NCI-H146 treated with DMSO at 0.1 percent for 48 hours (cell line): ENCODE data around the gene HMBS.
"Not testable (repeated sequence)": the region's sequence is repeated elsewhere in the genome, so short reads cannot be mapped to it uniquely, and the experiment has no call there.

Experiments used
- DNase-seq: peaks from one replicate; lab custom pipeline; 2025; ENCODE audit not compliant: unreplicated experiment; lab: John Stamatoyannopoulos, UW

HMBS gene

DNA sequence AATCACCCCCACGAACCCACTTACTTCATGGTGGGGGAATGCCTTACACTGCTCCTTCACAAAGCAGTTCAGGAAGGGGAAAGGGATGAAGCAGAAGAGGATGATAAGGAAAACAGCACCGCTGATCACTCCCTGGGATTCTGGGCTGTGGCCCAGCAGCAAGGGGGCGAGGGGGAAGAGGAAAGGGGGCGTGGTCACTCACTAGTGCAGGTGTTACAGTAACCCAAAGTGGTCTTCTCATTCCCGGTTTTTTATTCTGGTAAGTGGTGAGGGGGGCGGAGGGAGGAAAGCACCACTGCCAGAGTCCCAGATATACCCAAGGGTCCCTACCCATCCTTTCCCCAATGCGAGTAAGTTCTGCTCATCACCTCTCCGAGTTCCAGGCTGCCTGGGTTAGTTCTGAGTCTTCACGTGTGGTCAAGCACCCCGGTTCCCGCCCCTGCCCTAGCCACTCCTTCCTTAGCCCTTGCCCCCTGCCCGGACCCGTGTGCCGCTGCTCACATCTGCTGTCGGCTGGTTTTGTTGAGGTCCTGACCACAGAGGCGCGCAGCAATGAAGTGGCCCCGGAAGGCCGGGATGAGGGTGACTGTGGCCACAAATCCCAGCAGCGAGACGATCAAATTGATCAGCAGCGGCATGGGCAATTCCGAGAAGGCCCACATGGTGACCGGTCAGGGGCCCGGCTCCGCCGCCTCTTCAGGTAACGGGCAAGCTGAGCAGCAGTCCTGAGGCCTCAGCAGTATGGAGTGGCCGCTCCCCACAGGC, 16.5 kb downstream of the HMBS start:
- peak; percentile 65 for DNase-seq

DNA sequence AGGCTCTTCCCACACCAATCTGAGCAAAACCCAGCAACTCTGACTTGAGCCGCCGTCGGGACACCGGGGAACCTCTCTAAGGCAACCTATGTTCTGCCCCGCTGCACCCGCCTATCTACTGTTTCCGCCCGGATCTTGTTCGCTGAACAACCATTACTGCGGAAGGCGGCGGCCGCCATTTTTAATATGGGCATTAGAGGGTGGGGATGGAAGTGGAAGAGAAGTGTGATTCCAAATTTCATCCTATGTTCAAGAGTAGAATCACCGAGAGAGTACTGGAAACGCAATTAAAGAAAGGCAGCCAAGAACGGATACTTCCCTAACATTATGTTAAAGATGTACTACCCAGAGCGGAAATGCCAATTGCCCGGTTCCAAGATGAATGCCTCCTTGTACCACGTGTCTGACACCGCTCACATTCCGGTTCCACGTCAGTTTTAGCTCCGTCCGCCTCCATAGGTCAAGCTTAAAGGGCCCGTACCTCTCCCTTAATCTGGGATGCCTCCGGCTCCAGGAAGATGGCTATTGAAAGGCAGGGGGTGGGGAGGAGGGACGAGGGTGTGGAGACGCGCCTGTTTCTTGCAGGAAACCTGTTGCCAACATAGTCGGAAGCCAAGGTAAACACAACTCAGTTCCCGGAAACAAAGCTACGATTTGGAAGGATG, 17.2 kb downstream of the HMBS start, which contains the start of gene DPAGT1:
TSS of gene DPAGT1 (minus strand) at position 95 of the 665 bp plus-strand sequence. CDS start 198 bp downstream, outside the sequence.
- peak; percentile 98 for DNase-seq

DNA sequence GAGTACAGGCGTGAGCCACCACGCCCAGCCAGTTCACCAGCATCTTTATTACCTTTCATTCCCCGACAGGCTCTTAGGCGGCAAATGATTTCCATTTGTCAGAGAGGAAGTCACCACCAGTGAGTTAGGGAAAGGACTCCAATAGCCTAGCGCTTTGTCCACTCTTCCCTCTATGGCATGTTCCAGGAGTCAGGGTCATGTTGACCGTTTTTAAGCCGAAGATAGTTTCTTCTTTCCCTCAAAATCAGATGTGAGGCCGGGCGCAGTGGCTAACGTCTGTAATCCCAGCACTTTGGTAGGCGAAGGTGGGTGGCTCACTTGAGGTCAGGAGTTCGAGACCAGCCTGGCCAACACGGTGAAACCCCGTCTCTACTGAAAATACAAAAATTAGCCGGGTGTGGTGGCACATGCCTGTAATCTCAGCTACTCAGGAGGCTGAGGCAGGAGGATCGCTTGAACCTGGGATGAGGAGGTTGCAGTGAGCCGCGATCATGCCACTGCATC, 18.5 kb downstream of the HMBS start:
- DNase-seq, result not testable (repeated sequence)

DNA sequence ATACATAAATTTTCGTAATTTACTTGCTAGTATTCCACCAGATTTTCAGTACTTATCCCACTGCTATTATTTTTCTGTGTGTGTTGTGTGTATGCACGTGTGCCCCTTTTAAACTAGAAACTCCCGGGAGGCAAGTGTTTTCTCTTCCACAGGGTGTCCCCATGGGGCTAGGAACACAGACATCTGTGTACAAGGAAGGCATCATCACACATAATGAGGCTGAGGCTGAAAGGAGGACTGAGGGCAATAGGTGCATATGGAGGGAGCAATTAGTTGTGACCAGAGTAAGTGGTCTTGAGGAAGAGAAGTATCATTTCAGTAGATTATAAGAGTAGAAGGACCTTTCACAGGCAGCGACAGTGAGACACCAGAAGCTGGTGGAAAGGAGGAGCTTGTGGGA, 19.1 kb downstream of the HMBS start:
- no peak for DNase-seq

DNA sequence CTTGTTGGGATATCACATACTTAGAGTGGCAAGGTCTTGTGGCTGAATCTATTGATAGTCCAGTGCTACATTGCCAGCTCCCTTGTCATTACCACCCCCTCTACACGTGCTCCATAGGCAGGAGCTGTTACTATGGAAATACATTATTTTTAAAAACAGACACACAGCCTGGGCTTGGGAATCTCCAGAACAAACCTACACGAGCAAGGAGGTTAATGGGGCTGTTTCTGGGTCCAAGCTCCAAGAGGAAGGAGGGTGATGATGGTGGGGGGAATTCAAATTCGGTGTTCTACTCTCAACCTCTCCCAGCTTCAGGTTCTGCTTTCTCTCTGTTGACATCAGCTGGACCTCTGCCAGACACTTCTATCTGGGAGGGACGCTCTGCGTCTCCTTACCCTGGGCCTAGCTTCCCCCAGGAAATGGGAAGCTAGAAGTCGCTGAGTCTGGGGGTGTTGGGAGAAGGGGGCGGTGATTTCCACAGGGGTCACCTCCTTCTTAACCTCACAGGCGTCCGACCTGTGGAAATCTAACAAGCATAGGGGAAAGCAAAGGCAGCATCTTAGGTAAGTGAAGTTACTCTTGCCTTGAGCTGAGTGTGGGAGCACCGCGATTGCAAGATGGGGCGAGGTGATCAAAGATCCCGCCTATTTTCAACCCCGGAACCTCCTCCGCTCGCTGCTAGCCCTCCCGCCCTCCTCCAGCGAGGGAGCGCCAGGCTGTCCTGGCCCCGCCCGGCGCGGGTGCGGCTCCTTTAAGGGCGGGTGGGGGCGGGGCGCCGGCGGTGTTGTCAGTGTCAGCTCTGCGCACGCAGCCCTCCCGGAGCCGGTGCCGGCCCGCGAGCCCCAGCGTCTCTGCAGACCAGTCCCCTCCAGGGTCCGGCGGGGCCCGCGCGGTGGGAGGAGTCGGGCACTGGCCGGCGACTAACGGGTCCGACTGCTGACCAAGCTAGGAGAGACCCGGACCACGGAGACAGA, 22.2 kb downstream of the HMBS start, which contains the start of gene C2CD2L:
TSS of gene C2CD2L (plus strand) at position 781 of the 974 bp plus-strand sequence. CDS start 398 bp downstream, outside the sequence.
- peak; percentile 79 for DNase-seq

DNA sequence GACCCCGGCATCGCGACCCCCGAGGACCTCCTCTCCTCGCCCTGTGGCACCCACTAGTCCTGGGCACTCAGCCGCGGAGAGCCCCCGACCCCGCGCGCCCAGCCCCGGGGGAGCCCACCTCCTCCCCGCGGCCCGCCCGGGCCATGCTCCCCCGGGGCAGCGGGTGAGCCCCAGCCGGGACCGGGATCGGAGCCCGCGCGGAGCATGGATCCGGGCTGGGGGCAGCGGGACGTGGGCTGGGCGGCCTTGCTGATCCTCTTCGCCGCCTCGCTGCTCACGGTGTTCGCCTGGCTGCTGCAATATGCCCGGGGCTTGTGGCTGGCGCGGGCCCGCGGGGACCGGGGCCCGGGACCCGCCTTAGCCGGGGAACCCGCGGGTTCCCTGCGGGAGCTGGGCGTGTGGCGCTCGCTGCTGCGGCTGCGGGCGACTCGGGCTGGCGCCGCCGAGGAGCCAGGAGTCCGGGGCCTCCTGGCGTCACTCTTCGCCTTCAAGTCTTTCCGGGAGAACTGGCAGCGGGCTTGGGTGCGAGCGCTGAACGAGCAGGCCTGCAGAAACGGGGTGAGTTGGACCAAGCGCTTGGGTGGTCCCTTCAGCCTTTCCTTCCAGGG, 23.0 kb downstream of the HMBS start:
- DNase-seq, result no peak

DNA sequence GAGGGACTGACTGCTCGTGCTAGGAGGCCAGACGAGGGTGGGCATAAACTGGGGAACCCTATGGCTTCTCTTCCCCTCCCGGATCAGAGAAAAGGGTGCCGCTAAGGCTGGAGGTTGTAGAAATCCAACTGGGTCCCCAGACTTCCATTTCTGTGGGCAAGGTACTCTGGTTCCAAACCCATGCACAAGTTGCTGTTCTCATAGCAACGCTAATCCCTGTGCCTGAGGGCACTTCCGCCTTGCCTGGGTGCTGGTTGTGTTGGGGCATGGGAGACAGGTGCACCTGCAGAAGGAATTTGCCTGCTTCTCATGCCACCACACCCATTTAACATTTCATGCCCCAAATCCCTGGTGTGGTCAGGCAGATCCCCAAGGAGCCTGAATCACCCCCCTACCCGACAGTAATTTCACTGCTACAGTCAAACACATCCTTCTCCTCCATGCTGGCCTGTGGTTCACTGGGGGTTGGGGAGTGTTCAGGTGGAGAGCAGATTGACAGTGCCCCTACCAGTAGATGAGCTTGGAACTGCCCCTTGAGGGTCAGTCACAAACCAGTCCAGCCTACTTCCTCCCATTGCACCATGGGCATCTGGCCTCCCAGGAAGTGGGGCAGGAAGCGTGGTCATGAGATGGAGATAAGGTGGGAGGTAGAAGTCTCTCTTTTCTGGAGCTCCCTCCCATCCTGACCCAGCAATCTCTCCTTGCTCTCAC, 23.6 kb downstream of the HMBS start:
- DNase-seq, result peak; percentile 76

DNA sequence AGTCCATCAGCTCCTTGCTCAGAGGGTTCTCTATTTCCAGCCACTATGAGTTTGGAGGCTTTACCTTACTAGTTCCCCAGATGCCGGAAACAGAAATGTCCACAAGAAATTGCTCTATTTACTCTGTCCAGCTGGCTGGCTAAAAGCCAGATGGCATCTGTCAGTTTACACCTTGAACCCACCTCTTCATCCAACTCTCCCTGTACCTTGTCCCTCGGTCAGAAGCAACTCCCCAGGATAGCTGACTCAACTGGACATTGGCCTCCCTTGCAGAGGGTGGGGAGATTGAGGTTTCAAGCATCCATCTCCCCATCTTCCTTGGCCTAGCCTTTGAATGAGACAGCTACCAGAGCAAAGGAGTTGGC, 24.2 kb downstream of the HMBS start:
- DNase-seq, result peak; percentile 22

DNA sequence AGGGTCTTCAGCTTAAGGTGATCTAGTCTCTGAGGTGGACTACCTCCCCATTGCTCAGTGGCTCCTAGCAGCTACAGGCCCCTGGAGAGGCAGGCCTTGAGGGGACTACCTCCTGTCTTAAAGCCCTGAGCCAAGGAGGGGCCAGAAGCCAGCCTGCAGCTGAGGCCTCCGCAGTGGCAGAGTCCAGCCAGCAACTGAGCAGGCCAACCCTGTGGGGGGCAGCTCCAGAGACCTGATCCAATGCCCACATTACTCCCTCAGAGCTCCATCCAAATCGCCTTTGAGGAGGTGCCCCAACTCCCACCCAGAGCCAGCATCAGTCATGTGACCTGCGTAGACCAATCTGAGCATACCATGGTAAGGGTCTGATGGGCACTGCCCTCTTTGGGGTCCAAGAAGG, 25.2 kb downstream of the HMBS start:
- no peak for DNase-seq

DNA sequence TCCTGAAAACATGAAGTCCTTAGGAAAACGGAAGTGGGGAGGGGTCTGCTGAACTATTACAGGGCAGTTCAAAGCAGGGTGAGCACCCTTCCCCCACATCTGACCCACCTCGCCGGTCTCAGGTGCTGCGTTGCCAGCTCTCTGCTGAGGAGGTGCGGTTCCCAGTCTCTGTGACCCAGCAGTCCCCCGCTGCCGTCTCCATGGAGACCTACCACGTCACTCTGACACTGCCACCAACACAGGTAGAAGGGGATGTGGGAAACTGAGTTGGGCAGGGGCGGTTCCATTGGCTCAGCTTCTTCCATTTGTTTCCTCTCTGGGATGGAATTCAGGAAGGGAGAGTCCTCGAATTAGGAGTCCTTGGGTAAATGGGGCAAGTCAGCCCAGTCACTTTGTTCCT, 25.8 kb downstream of the HMBS start:
- no peak for DNase-seq

DNA sequence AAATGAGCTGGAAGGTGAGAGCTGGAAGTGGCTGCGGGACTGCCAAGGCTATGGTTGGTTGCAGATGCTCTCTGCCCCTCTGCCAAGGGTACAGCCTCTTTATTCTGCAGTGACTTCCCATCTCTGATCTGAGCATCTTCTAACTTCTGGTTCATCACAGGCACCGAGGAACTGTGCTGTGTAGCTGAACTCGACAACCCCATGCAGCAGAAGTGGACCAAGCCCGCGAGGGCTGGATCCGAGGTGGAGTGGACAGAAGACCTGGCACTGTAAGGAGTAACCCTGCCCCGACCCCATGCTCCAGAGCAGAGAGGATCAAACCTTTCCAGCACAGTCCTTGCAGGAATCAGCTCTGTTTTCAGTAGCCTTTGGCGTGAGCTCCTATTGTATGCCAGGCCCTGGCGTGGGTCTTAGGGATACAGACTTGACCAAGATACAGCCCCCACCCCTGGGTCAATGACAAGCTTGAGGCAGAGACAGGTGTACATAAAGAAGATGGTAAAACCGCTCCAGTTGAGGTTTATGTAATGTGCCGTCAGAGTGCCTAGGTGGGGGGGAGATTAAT, 26.8 kb downstream of the HMBS start:
- no peak for DNase-seq

DNA sequence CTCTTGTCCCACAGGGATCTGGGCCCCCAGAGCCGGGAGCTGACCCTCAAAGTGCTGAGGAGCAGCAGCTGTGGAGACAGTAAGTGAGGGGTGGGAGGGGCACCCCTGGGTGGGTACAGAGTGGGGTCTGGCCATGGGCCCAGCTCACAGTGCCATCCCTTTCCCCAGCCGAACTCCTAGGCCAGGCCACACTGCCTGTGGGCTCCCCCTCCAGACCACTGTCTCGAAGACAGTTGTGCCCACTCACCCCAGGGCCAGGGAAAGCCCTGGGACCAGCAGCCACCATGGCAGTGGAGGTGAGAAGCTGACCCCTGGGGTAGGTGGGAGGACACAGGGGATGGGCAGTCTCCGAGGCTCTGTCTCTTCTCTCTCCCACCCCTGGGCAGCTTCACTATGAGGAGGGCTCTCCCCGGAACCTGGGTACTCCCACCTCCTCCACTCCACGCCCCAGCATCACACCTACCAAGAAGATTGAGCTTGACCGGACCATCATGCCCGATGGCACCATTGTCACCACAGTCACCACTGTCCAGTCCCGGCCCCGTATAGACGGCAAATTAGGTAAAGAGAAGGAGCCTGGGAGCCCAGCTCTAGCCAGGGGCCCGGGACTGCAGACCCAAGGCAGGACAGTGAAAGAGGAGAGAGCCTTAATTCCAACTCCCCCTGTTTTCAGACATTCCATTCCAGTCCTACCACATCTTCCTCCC, 27.8 kb downstream of the HMBS start:
- no peak for DNase-seq

DNA sequence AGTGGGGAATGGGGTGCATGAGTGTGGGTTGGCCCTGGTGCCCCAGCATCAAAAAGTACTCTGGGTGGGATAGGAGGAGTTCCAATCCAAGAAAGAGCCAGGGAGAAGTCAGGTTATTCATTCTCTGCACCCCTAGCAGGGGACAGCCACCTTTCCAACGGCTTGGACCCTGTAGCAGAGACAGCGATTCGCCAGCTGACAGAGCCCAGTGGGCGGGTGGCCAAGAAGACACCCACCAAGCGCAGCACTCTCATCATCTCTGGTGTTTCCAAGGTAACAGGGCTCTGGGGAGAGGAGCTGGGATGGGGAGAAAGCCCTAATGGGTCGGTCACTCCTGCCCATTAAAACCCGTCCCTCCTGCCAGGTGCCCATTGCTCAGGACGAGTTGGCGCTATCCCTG, 29.0 kb downstream of the HMBS start:
- no peak for DNase-seq

DNA sequence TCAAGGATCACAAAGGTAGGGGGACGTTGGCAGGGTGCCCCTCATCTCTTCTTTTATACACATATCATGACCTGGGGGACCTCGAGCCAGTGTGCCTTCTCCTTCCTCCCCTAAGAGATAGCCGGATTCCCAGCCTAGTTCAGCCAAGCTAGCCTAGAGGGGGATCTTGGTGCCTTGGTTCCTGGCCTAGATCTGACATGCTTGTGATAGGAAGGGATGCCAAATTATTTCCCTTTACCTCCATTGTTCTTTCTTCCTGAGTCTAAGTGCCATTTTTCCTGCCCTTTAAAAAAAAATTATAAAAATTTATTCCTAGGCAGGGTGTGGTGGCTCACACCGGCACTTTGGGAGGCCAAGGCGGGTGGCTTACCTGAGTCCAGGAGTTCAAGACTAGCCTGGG, 29.7 kb downstream of the HMBS start:
- DNase-seq, result no peak

DNA sequence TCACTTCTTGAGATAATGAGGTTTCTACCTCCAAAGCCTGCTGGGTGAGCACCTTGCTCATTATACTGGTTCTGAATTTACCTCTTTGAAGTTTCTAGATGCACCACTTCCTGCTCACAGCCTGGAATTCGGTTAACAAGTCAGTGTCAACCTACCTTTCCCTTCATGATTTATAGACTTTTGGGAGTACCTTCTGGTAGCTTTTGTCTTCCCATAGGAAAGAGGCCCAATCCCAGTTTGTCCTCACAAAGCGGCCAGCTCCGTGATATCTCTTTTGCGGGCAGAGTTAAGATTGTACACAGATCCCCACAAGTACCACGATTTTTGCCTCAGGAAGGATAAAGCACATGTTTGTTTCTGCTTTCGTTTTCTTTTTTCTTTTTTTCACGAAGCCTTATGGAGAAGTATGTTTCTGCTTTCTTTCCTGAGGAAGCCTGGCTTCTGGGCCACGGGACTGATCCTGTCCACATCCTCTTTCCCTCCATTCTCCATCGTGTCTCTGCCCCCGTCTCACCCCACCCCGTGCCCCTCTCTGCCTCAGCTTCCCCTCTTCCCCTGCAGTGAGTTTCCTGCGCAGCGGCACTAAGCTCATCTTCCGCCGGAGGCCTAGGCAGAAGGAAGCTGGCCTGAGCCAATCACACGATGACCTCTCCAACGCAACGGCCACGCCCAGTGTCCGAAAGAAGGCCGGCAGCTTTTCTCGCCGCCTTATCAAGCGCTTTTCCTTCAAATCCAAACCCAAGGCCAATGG, 31.0 kb downstream of the HMBS start:
- no peak for DNase-seq

DNA sequence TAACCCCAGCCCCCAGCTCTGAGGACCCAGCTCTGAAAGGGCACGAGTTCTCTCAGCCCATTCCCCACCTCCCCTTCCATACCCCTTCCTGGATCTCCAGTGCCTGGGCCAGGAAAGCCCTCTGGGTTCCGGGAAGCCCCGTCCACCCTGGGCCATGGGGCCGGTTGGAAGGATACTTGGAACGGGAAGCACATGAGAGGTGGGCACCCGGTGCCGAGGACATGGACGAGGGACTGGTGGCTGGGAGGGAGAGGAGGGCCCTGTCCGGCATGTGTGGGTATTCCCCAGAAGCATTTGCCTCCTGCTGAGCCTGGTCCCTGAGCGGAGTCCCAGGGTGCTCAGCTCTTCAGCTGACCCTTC, 31.5 kb downstream of the HMBS start:
- DNase-seq, result no peak

DNA sequence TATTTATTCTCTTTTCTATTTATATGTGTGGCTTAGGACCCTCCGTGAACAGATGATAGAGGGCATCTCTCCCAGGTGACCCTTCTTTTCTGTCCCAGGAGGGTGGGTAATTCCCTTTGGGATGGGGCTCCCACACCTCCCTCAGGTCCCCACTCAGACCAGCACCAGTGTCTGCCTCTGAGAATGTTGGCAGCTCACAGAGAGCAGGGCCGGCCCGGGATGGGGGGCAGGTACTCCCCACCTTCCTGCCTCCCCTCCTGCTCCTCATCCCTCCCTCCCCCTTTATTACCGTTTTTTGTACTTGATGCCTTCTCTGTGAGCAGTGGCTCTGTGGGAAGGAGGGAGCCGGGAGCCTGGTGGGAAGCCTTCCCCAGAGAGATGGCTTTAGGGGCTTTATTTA, 31.9 kb downstream of the HMBS start:
- no peak for DNase-seq

DNA sequence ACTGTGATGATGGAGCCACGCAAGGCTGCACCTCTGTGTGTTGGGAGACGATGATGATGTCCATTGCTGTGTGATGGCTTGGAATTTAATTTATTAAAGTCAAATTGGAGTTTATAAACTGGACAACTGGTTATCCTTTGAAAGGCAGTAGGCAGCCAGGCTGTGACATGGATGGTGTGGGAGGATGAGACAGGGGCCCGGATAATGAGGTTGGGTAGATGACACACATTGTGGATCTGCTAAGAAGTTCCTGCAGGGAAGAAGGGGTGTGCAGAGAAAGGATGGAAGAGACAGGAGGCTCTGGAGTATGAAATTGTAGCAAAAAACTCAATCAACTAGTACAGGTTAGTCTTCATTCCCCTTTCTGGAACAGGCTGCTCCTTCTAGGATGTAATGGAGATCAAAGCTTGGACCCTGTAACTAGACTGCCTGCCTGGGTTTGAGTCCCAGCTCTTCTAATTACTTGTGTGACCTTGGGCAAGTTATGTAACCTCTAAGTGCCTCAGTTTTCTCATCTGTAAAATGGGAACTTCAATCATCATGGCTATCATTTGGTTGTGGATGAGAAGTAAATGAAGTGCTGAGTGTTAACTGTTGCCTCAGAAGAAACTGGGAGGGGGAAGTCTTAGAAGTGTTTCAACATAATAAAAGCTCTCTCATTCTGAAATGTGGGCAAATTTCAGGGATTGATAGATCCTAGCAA, 32.5 kb downstream of the HMBS start:
- DNase-seq, result no peak
